Measurements from ENCODE around the gene ADGRV1. TPM values are rescaled to one million over a fixed set of nuclear protein-coding genes. Genes with fewer than 3 reads are reported as not detected.

ADGRV1 gene
- total and polyA plus RNA-seq, 9 of the 15 experiments (the other 6 are each of a cell fraction or from before 2014, with no cell fraction given), result 21.7 to 156 (median 58.2) TPM

- TF ChIP-seq PKNOX1 (IDR thresholded peaks at IDR 0.05) (peak; percentile 31), FOSL1 (tag; conservative IDR thresholded peaks at IDR 0.05) (peak; percentile 53), TGIF2 (CRISPR knock-in tag; IDR thresholded peaks at IDR 0.05) (no peak), XRCC4 (IDR thresholded peaks at IDR 0.05; ENCODE audit: extremely low read depth, insufficient read depth, insufficient read length) (no peak), HMGXB4 (CRISPR knock-in tag; IDR thresholded peaks at IDR 0.05) (no peak), SP1 (CRISPR knock-in tag; IDR thresholded peaks at IDR 0.05) (no peak), ZNF3 (CRISPR knock-in tag; IDR thresholded peaks at IDR 0.05) (no peak), ZNF175 (CRISPR knock-in tag; IDR thresholded peaks at IDR 0.05; ENCODE audit: low read depth) (peak; percentile 92), GTF2E2 (tag; IDR thresholded peaks at IDR 0.05) (no peak; the same call in 1 of the 2 replicates), UBTF (IDR thresholded peaks at IDR 0.05; ENCODE audit: borderline replicate concordance in 1 of 2, low read depth in 2 of 2, low read length in 2 of 2) (no peak), CXXC5 (CRISPR knock-in tag; IDR thresholded peaks at IDR 0.05) (peak; percentile 72), NUFIP1 (IDR thresholded peaks at IDR 0.05; ENCODE audit: partially characterized antibody) (no peak), NEUROD1 (IDR thresholded peaks at IDR 0.05; ENCODE audit: borderline replicate concordance, low read depth, low read length, partially characterized antibody) (no peak), PTBP1 (IDR thresholded peaks at IDR 0.05; ENCODE audit: low read depth, low read length) (no peak), ZNF134 (CRISPR knock-in tag; conservative IDR thresholded peaks at IDR 0.05) (no peak)
Measured at GRCh38 chr5:91020065-91020800, 461.6 kb downstream of the ADGRV1 start (continued).

Measured in K562 (cell line).